ENCODE measurements around the gene EMSY.

The EMSY gene

GRCh38 chr11:76459299-76459698 is 14.5 kb downstream of the EMSY start:
- no peak for DNase-seq

GRCh38 chr11:76459846-76460245 is 15.0 kb downstream of the EMSY start:
- DNase-seq: no peak

- DNase-seq: no peak
Observed at GRCh38 chr11:76462317-76462716, 17.5 kb downstream of the EMSY start.

GRCh38 chr11:76465701-76466100 is 20.9 kb downstream of the EMSY start:
- DNase-seq: no peak

- no peak for DNase-seq
Observed at GRCh38 chr11:76466666-76467065, 21.8 kb downstream of the EMSY start.

- no peak for DNase-seq
Observed at GRCh38 chr11:76469141-76469540, 24.3 kb downstream of the EMSY start.

GRCh38 chr11:76471382-76471781 is 26.6 kb downstream of the EMSY start:
- no peak for DNase-seq

- no peak for DNase-seq
Observed at GRCh38 chr11:76480241-76480640, 35.4 kb downstream of the EMSY start.

- no peak for DNase-seq
Observed at GRCh38 chr11:76491644-76492043, 46.8 kb downstream of the EMSY start.

GRCh38 chr11:76493040-76493439 is 48.2 kb downstream of the EMSY start:
- DNase-seq: no peak

- no peak for DNase-seq
Observed at GRCh38 chr11:76493626-76494539, 49.1 kb downstream of the EMSY start.

GRCh38 chr11:76495019-76495418 is 50.2 kb downstream of the EMSY start:
- no peak for DNase-seq

- no peak for DNase-seq
Observed at GRCh38 chr11:76496174-76496573, 51.4 kb downstream of the EMSY start.

- no peak for DNase-seq
Observed at GRCh38 chr11:76501526-76502202, 56.8 kb downstream of the EMSY start.

GRCh38 chr11:76506833-76507232 is 62.0 kb downstream of the EMSY start:
- no peak for DNase-seq

- no peak for DNase-seq
Observed at GRCh38 chr11:76510060-76511047, 65.5 kb downstream of the EMSY start.

- no peak for DNase-seq
Observed at GRCh38 chr11:76512851-76513653, 68.2 kb downstream of the EMSY start.

GRCh38 chr11:76513654-76514034 is 68.8 kb downstream of the EMSY start:
- DNase-seq: no peak

GRCh38 chr11:76515494-76515893 is 70.7 kb downstream of the EMSY start:
- no peak for DNase-seq

GRCh38 chr11:76523147-76523546 is 78.3 kb downstream of the EMSY start:
- no peak for DNase-seq

GRCh38 chr11:76523786-76524436 is 79.1 kb downstream of the EMSY start:
- no peak for DNase-seq

- no peak for DNase-seq
Observed at GRCh38 chr11:76524461-76524860, 79.6 kb downstream of the EMSY start.
